Liver (tissue), 9 donors: ENCODE results near the gene ZNF677. TPM values are rescaled to one million over a fixed set of nuclear protein-coding genes. Genes with fewer than 3 reads are reported as not detected.
"Not testable (repeated sequence)": the region's sequence is repeated elsewhere in the genome, so short reads cannot be mapped to it uniquely, and the experiment has no call there.

Source experiments
- DNase-seq: peaks from one replicate; pipeline ENCODE4 v3.0.0-alpha.2; 2017; ENCODE audit warnings: low spot score
- H3K27ac ChIP-seq, 2 donors: one replicate each; pipeline ENCODE4 v1.7.0; 2013; ENCODE audit warnings: inconsistent platforms in 2 of 2, low read length in 2 of 2, control low read depth in 1 of 2, low read depth in 1 of 2, mild to moderate bottlenecking in 1 of 2
- H3K27me3 ChIP-seq, 4 donors: one replicate each; pipeline versions ENCODE4 v1.6.1 to v1.7.0; 2013; ENCODE audit warnings: low read length in 3 of 4, inconsistent platforms in 1 of 4, mild to moderate bottlenecking in 1 of 4, moderate library complexity in 1 of 4; ENCODE audit not compliant: control insufficient read depth in 4 of 4, insufficient read depth in 4 of 4
- H3K36me3 ChIP-seq, 4 donors: one replicate each; pipeline versions ENCODE4 v1.6.1 to v1.7.0; 2013; ENCODE audit warnings: low read length in 3 of 4, mild to moderate bottlenecking in 3 of 4, low read depth in 1 of 4, moderate library complexity in 1 of 4; ENCODE audit not compliant: control insufficient read depth in 4 of 4, insufficient read depth in 3 of 4
- H3K4me1 ChIP-seq, 4 donors: one replicate each; pipeline versions ENCODE4 v1.6.1 to v1.7.0; 2013; ENCODE audit warnings: low read length in 3 of 4, mild to moderate bottlenecking in 3 of 4, moderate library complexity in 1 of 4; ENCODE audit not compliant: control insufficient read depth in 4 of 4, insufficient read depth in 4 of 4
- H3K4me3 ChIP-seq, 3 donors: one replicate each; pipeline versions ENCODE4 v1.6.1 to v1.7.0; 2013; ENCODE audit warnings: low read length in 3 of 3, control low read depth in 1 of 3, low read depth in 1 of 3, mild to moderate bottlenecking in 1 of 3
- H3K9ac ChIP-seq, 2 donors: one replicate each; pipeline ENCODE4 v1.7.0; 2013; ENCODE audit warnings: low read length in 2 of 2, mild to moderate bottlenecking in 2 of 2, moderate library complexity in 2 of 2, control low read depth in 1 of 2, low read depth in 1 of 2
- H3K9me3 ChIP-seq, 4 donors: one replicate each; pipeline versions ENCODE4 v1.6.1 to v1.7.0; 2013; ENCODE audit warnings: low read length in 3 of 4; ENCODE audit not compliant: control insufficient read depth in 4 of 4
- ATF3 ChIP-seq: IDR thresholded peaks from 2 replicates; pipeline ENCODE4 v1.6.1; 2016; ENCODE audit warnings: antibody characterized with exemption
- CTCF ChIP-seq: fragments of 150-350 bp; IDR thresholded peaks from 2 replicates; pipeline ENCODE4 v1.5.1; 2017; ENCODE audit warnings: improper control_type of control experiment, low read depth, low read length; ENCODE audit not compliant: missing input control
- EGR1 ChIP-seq, 2 donors: IDR thresholded peaks; 2 replicates each; pipeline ENCODE4 v1.6.1; 2016 to 2018; ENCODE audit warnings: antibody characterized with exemption in 2 of 2, low read depth in 2 of 2
- FOXA1 ChIP-seq: IDR thresholded peaks from 2 replicates; pipeline ENCODE4 v1.6.1; 2016; ENCODE audit warnings: antibody characterized with exemption
- FOXA2 ChIP-seq: IDR thresholded peaks from 2 replicates; pipeline ENCODE4 v1.6.1; 2016; ENCODE audit warnings: antibody characterized with exemption
- GABPA ChIP-seq, 2 donors: IDR thresholded peaks in 1 of 2; conservative IDR thresholded peaks in 1 of 2; 2 replicates each; pipeline ENCODE4 v1.6.1; 2016; ENCODE audit warnings: antibody characterized with exemption in 2 of 2, mild to moderate bottlenecking in 1 of 2, moderate library complexity in 1 of 2
- HNF4A ChIP-seq, 2 donors: conservative IDR thresholded peaks; 2 replicates each; pipeline ENCODE4 v1.6.1; 2016; ENCODE audit warnings: antibody characterized with exemption in 2 of 2, mild to moderate bottlenecking in 2 of 2
- HNF4G ChIP-seq: IDR thresholded peaks from 2 replicates; pipeline ENCODE4 v1.6.1; 2016; ENCODE audit warnings: antibody characterized with exemption
- JUND ChIP-seq, 2 donors: IDR thresholded peaks; 2 replicates each; pipeline ENCODE4 v1.6.1; 2016; ENCODE audit warnings: antibody characterized with exemption in 2 of 2
- MAX ChIP-seq: IDR thresholded peaks from 2 replicates; pipeline ENCODE4 v1.6.1; 2016; ENCODE audit warnings: antibody characterized with exemption
- NR2F2 ChIP-seq: IDR thresholded peaks from 2 replicates; pipeline ENCODE4 v1.6.1; 2016; ENCODE audit warnings: antibody characterized with exemption
- RAD21 ChIP-seq, 2 donors: IDR thresholded peaks; 2 replicates each; pipeline ENCODE4 v1.6.1; 2016; ENCODE audit warnings: antibody characterized with exemption in 2 of 2, mild to moderate bottlenecking in 2 of 2
- REST ChIP-seq: IDR thresholded peaks from 2 replicates; pipeline ENCODE4 v1.6.1; 2016; ENCODE audit warnings: antibody characterized with exemption, mild to moderate bottlenecking
- RXRA ChIP-seq, 2 donors: IDR thresholded peaks; 2 replicates each; pipeline ENCODE4 v1.6.1; 2017 to 2018; ENCODE audit warnings: antibody characterized with exemption in 2 of 2, mild to moderate bottlenecking in 1 of 2
- SP1 ChIP-seq: IDR thresholded peaks from 2 replicates; pipeline ENCODE4 v1.6.1; 2018; ENCODE audit warnings: antibody characterized with exemption, mild to moderate bottlenecking
- TAF1 ChIP-seq: conservative IDR thresholded peaks from 2 replicates; pipeline ENCODE4 v1.6.1; 2016; ENCODE audit warnings: antibody characterized with exemption, mild to moderate bottlenecking
- YY1 ChIP-seq: IDR thresholded peaks from 2 replicates; pipeline ENCODE4 v1.6.1; 2016; ENCODE audit warnings: antibody characterized with exemption, mild to moderate bottlenecking
- ZBTB33 ChIP-seq: IDR thresholded peaks from 2 replicates; pipeline ENCODE4 v1.6.1; 2016; ENCODE audit warnings: antibody characterized with exemption
- WGBS: extraction: QIAGEN DNeasy Blood & Tissue Kit; methylation state at CpG from one replicate; pipeline ENCODE4 v1.1.7; 2013; 5-methylcytosine and 5-hydroxymethylcytosine counted together
- polyA plus RNA-seq, 2 donors: library from polyadenylated mRNA; stranded (reverse) in 1 of 2; unstranded in 1 of 2; fragments of 200-250 nt in 1 of 2; fragments of >200 nt in 1 of 2; fragmentation: Nextera tagmentation in 1 of 2; extraction: Ambion mirVana in 1 of 2; gene quantifications; one replicate each; pipeline versions ENCODE4 v1.2.1 to v1.2.3, GENCODE V29; 2013 to 2015
- total RNA-seq, 2 donors: library from RNA; depleted of rRNA; stranded (reverse); fragments of >200 nt; gene quantifications; one replicate each; pipeline ENCODE4 v1.2.3, GENCODE V29; 2014
- donor health status: healthy.
- donor health status: healthy.
- donor health status: healthy.
- donor health status: healthy.
- donor health status: healthy.

The ZNF677 gene
- 1 to 10 TPM; 1.8 to 6.8 TPM for total RNA-seq
- polyA plus RNA-seq = 1 to 10 TPM; 1.0 to 1.1 TPM

- Histone ChIP-seq H3K27ac (peak within 1 kb of the TSS; percentile 32 to 64), H3K9ac (no peak within 1 kb of the TSS), H3K9me3 (peaks cover 12 to 36% (median 18%) of the 10 kb centered on the region in 4 donors), H3K27me3 (peaks cover 0 to 3% (median 0%) of the 10 kb centered on the region in 4 donors), H3K36me3 (no peaks in the 10 kb centered on the region), H3K4me3 (peak within 1 kb of the TSS; percentile 56 to 63 (median 58)), H3K4me1 (no peaks in the 10 kb centered on the region)
- no peak for TF ChIP-seq MAX
- peak; percentile 61 to 87 for TF ChIP-seq GABPA (IDR thresholded peaks at IDR 0.05 in 1 of 2, conservative IDR thresholded peaks at IDR 0.05 in 1 of 2)
- TF ChIP-seq SP1 = peak; percentile 11
- TF ChIP-seq JUND (IDR thresholded peaks at IDR 0.05) = no peak
- TF ChIP-seq REST = no peak
- TF ChIP-seq TAF1 = no peak
- TF ChIP-seq HNF4A (conservative IDR thresholded peaks at IDR 0.05) = no peak
- peak; percentile 45 for TF ChIP-seq NR2F2
- no peak for TF ChIP-seq ZBTB33
- no peak for TF ChIP-seq EGR1 (IDR thresholded peaks at IDR 0.05; ENCODE audit: low read depth in 2 of 2)
- TF ChIP-seq RAD21 (IDR thresholded peaks at IDR 0.05) = no peak
- TF ChIP-seq HNF4G = no peak
- TF ChIP-seq ATF3 = no peak
- TF ChIP-seq RXRA (IDR thresholded peaks at IDR 0.05) = no peak
- no peak for TF ChIP-seq FOXA1
- TF ChIP-seq CTCF = no peak
- no peak for TF ChIP-seq FOXA2
- peak; percentile 61 for TF ChIP-seq YY1
- DNase-seq = peak; percentile 88
- WGBS = 4% methylated on average over 72 of the region's 72 CpGs
Measured at GRCh38 chr19:53254411-53255341, at the start of gene ZNF677. TSS of gene ZNF677 (minus strand) at chr19:53254873. CDS start at chr19:53251550, 3,323 bp downstream.

- H3K36me3 ChIP-seq, DNase-seq, H3K9ac ChIP-seq, H3K4me1 ChIP-seq, H3K27ac ChIP-seq, H3K27me3 ChIP-seq, H3K4me3 ChIP-seq: not testable (repeated sequence)
- 55% methylated on average over 2 of the region's 8 CpGs for WGBS
- peaks cover 0 to 11% (median 5%) of the 10 kb centered on the region in 4 donors for H3K9me3 ChIP-seq
Measured at GRCh38 chr19:53301341-53301740, 46.7 kb upstream of the ZNF677 start.
